ENCODE measurements around the gene NDST4. TPM values are rescaled to one million over a fixed set of nuclear protein-coding genes. Genes with fewer than 3 reads are reported as not detected.
A peak's percentile ranks its signal among the peaks of the same experiment; 100 is the strongest.

Gene NDST4
- total RNA-seq, 1 donor from 2014 or later: 1.5 TPM

DNA sequence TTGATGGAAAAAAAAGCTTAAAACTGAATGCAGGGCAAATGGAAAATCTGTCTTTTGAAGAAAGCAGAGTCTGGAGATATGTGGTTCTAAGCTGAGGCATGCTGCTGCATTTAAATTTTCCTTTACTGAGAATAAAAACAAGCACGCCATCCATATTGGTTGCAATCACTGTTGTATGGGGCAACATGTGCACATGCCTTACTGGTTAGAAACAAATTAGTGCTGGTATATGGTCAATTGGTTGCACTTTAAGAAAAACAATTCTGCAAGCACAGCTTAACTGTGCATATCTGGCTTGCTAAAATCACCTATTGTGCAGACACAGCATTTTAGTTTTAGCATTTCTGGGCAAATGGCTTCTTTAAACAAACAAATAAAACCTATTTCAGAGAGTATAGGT is 239.1 kb downstream of the NDST4 start:
- Histone ChIP-seq H3K4me2 (no peak overlapping the region), H3K27ac (no peak overlapping the region), H2AFZ (replicated peaks) (no peak overlapping the region), H3K4me1 (no peaks in the 10 kb centered on the region), H3K9ac (no peak overlapping the region), H3K27me3 (no peaks in the 10 kb centered on the region), H3K9me3 (ENCODE audit: low read depth) (no peaks in the 10 kb centered on the region), H3K79me2 (ENCODE audit: low read depth) (no peaks in the 10 kb centered on the region), H3K36me3 (no peaks in the 10 kb centered on the region), H3F3A (ENCODE audit: low read depth) (no peaks in the 10 kb centered on the region), H4K20me1 (ENCODE audit: low read depth) (no peaks in the 10 kb centered on the region), H3K4me3 (no peak overlapping the region)
- H3K27me3 Mint-ChIP-seq (ENCODE audit: insufficient read depth, low read depth): no peaks in the 10 kb centered on the region
- H3K27ac Mint-ChIP-seq: no peak overlapping the region
- no peak for TF ChIP-seq EZH2phosphoT487 (IDR thresholded peaks at IDR 0.05)
- TF ChIP-seq EZH2 (IDR thresholded peaks at IDR 0.05): no peak
- TF ChIP-seq, protein P1, sequence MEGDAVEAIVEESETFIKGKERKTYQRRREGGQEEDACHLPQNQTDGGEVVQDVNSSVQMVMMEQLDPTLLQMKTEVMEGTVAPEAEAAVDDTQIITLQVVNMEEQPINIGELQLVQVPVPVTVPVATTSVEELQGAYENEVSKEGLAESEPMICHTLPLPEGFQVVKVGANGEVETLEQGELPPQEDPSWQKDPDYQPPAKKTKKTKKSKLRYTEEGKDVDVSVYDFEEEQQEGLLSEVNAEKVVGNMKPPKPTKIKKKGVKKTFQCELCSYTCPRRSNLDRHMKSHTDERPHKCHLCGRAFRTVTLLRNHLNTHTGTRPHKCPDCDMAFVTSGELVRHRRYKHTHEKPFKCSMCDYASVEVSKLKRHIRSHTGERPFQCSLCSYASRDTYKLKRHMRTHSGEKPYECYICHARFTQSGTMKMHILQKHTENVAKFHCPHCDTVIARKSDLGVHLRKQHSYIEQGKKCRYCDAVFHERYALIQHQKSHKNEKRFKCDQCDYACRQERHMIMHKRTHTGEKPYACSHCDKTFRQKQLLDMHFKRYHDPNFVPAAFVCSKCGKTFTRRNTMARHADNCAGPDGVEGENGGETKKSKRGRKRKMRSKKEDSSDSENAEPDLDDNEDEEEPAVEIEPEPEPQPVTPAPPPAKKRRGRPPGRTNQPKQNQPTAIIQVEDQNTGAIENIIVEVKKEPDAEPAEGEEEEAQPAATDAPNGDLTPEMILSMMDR (IDR thresholded peaks at IDR 0.05): no peak
- H3K9me3 Mint-ChIP-seq: no peaks in the 10 kb centered on the region
- H3K36me3 Mint-ChIP-seq: no peaks in the 10 kb centered on the region
- no peak overlapping the region for H3K4me3 Mint-ChIP-seq
- H3K4me1 Mint-ChIP-seq: peaks cover 7% of the 10 kb centered on the region
- DNase-seq (ENCODE audit: low spot score): no peak

DNA sequence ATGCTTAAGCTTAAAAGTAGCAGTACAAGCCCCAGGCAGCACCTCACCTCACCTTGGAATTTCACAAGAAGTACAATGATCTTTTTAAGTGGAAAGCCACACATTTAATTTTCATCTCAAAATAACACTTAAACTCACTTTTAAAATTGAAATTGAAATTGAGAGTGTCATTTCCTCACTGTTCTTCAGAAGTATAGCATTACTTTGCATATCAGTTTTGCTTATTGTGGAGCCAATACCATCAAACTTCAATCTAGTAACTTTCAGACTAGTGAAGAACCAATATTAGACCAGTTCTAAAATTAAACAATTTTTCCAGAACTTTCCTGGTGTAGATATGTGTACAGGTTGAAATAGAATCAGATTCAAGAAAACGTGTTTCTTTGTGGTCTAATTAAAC is 242.4 kb downstream of the NDST4 start:
- Mint-ChIP-seq H3K36me3 (no peaks in the 10 kb centered on the region), H3K27me3 (ENCODE audit: insufficient read depth, low read depth) (no peaks in the 10 kb centered on the region), H3K4me3 (no peak overlapping the region), H3K27ac (no peak overlapping the region), H3K9me3 (no peaks in the 10 kb centered on the region), H3K4me1 (peaks cover 11% of the 10 kb centered on the region)
- no peak overlapping the region for H3K4me2 ChIP-seq
- H3K9me3 ChIP-seq (ENCODE audit: low read depth): no peaks in the 10 kb centered on the region
- no peak overlapping the region for H3K4me3 ChIP-seq
- DNase-seq (ENCODE audit: low spot score): no peak
- no peaks in the 10 kb centered on the region for H3K79me2 ChIP-seq (ENCODE audit: low read depth)
- H3K4me1 ChIP-seq: peaks cover 7% of the 10 kb centered on the region
- no peak for TF ChIP-seq EZH2 (IDR thresholded peaks at IDR 0.05)
- no peak for TF ChIP-seq EZH2phosphoT487 (IDR thresholded peaks at IDR 0.05)
- TF ChIP-seq, protein P1 (IDR thresholded peaks at IDR 0.05): no peak
- no peak overlapping the region for H3K9ac ChIP-seq
- no peak overlapping the region for H2AFZ ChIP-seq (replicated peaks)
- H3K27ac ChIP-seq: no peak overlapping the region
- no peaks in the 10 kb centered on the region for H4K20me1 ChIP-seq (ENCODE audit: low read depth)
- no peaks in the 10 kb centered on the region for H3K36me3 ChIP-seq
- H3F3A ChIP-seq (ENCODE audit: low read depth): no peaks in the 10 kb centered on the region
- H3K27me3 ChIP-seq: no peaks in the 10 kb centered on the region

DNA sequence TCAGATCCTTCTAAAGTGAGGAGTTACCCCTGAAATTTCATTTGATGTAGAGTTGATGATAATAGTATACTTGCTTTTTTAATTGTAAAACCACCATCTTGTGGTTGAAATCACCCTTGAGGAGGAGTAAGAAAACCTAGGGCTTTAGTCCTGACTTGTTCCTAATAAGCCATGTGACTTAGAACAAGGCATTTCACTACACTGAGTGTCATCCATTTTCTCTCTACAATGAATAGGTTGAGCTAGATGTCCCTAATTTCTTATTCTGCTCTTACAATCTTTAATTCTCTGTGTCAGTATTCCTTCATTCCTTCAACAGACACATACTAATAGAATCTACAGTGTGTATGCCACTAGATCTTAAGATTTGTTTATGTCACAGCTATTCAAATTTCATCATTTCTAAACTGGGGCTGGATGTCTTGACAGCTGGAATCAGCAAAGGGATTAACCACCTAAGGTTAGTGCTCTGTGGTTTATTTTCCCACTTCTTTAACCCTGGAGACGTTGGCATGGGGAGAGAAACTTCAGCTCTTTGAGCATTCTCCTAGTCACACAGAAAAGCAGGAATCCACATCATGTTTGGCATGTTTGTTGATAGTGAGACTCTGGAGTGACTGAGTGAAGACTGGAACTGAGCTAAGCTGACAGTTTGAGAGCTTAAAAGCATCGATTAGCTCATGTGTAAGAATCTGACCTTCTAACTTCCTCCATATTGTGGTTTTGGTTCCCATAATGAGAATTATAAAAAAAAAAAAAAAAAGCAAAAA is 246.3 kb downstream of the NDST4 start:
- TF ChIP-seq EZH2phosphoT487 (IDR thresholded peaks at IDR 0.05): no peak
- TF ChIP-seq, protein P1 (IDR thresholded peaks at IDR 0.05): no peak
- no peak for TF ChIP-seq EZH2 (IDR thresholded peaks at IDR 0.05)
- no peak overlapping the region for H3K27ac ChIP-seq
- no peaks in the 10 kb centered on the region for H3K27me3 Mint-ChIP-seq (ENCODE audit: insufficient read depth, low read depth)
- H3K27ac Mint-ChIP-seq: no peak overlapping the region
- no peaks in the 10 kb centered on the region for H3K36me3 ChIP-seq
- H3K4me3 ChIP-seq: no peak overlapping the region
- peak overlapping the region; percentile 93 for H2AFZ ChIP-seq (replicated peaks)
- no peaks in the 10 kb centered on the region for H3K27me3 ChIP-seq
- H3K79me2 ChIP-seq (ENCODE audit: low read depth): no peaks in the 10 kb centered on the region
- peak overlapping the region; percentile 6 for H3K4me2 ChIP-seq
- no peaks in the 10 kb centered on the region for H3K9me3 Mint-ChIP-seq
- peaks cover 5% of the 10 kb centered on the region for H3K4me1 Mint-ChIP-seq
- H4K20me1 ChIP-seq (ENCODE audit: low read depth): no peaks in the 10 kb centered on the region
- no peak overlapping the region for H3K4me3 Mint-ChIP-seq
- H3K36me3 Mint-ChIP-seq: no peaks in the 10 kb centered on the region
- no peaks in the 10 kb centered on the region for H3K9me3 ChIP-seq (ENCODE audit: low read depth)
- DNase-seq (ENCODE audit: low spot score): no peak
- H3F3A ChIP-seq (ENCODE audit: low read depth): no peaks in the 10 kb centered on the region
- no peak overlapping the region for H3K9ac ChIP-seq
- peaks cover 7% of the 10 kb centered on the region for H3K4me1 ChIP-seq
